HG02642 (cell line): Measurements from ENCODE around the gene DYNC1I1.

ENCODE experiments used
- ATAC-seq: cut with Tn5 transposase; IDR thresholded peaks from one replicate; pipeline ENCODE4 v1.9.1; 2021; ENCODE audit warnings: mild to moderate bottlenecking; ENCODE audit not compliant: unreplicated experiment, poor library complexity

DYNC1I1 gene

DNA sequence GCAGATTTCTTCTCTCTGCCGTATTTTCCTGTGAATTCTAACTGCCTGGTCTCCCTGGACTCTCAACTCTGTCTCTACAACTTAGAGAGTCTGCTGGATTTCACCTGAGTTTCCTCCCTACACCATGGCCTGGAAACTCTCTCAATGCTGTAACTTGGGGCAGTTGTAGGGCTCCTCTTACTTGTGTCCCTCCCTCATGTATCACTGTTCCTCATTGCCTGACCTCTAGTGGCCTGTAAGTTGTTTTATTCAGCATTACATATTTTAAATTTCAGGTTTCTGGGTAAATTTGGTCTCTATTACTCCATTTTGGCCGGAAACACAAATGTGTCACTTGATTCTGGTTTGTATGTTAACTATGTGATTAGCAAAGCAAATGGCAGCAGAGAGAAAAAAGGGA, 70.9 kb downstream of the DYNC1I1 start:
- no peak for ATAC-seq

DNA sequence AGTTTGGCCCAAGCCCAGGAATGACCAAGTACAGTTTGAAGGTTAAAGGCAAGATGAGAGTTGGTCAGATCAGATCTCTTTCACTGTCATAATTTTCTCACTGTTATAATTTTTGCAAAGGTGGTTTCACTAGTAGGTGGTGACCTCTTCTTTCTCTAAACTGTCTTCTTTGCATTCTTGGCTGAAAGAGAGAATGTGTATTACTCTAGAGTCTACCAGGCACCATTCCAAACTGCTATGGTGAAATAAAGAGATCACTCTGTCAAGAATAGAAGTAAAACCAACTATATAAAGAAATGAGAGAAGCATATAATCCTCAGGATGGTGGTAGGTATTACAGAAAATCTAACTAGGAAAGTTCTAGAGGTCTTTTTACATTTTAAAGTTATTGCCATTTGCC, 72.7 kb downstream of the DYNC1I1 start:
- no peak for ATAC-seq

GRCh38 chr7:95847061-95847460, 74.7 kb downstream of the DYNC1I1 start:
- ATAC-seq, result no peak

- no peak for ATAC-seq
Observed at GRCh38 chr7:95859429-95859828, 87.1 kb downstream of the DYNC1I1 start.

DNA sequence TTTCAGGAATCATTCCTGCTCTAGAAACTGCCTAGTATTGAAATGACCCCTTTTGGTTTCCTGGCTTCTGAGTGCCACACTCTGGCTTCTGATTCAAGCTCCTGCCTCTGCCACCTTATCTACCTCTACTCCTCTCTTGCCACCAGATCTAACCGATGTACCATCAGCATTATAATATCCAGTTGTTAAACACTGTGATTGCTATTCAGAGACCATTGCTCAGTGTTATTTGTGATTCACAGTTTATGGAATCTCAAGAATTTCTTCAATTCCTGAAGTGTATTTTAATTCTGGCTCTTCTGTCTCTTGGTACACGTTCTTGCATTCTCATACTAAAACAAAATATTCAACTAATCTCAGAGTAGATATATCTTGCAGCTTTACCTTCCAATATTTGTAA, 88.7 kb downstream of the DYNC1I1 start:
- ATAC-seq, result no peak

GRCh38 chr7:95863623-95864022, 91.3 kb downstream of the DYNC1I1 start:
- ATAC-seq, result no peak

DNA sequence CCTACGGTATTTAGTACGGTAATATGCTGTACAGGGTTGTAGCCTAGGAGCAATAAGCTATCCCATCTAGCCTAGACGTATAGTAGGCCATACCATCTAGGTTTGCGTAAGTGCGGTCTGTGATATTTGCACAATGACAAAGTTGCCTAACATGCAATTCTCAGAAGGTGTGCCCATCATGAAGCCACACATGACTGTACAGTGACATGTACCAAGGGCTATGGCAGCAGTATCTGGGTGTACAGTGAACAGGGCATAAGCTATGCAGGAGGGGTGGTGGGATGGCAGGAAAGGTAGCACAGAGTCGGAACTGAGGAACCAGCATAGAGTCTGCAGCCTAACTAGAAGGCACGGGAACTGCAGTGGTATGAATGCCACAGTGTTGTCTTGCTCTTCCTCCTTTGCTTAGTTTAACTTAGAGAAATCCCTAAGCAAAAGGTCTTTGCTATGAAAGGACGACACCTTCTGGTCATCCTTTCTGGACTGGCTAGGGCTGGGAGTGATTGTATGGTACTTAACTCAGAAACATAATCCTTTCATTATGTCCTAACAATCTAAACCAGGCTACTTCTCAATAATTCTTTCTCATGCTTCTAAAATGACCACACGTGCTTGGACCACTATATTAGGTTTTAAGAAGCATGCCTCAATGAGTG, 93.5 kb downstream of the DYNC1I1 start:
- no peak for ATAC-seq

GRCh38 chr7:95867309-95867708, 95.0 kb downstream of the DYNC1I1 start:
- peak; percentile 61 for ATAC-seq

DNA sequence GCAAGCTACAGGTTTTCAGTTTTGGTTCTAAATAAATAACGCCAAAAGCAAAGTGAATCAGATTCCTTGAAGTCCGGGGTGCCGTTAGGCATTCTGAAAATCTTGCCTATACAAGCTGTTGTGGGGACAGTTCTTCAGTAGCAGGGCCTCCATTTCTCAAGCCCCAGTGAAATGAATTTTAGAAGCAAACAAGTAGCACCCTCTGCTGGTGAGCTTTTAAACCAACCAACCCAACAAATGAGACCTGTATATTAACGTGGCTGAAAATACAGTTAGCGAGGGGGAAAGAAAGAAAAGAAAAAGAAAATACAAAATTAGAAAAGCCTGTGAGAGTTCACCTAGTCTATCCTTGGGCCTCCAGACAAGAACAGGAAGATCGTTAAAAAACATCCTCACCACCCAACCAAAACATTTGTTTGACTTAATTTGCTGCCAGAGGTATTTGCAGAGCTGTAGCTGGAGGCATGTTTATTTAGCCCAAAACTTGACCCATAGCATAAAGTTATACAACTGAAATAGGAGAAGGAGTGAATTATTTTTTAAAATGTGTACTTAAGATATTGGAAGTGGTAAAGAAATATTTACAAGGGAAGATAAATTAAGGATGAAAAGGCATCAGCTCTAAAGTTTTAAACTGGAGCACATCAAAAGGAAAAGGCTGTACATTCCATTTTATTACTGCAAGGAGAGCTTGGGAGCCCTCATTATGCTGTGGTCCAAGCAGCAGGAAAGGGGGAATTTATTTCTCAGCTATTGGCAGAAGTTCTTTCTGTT, 98.9 kb downstream of the DYNC1I1 start:
- no peak for ATAC-seq

DNA sequence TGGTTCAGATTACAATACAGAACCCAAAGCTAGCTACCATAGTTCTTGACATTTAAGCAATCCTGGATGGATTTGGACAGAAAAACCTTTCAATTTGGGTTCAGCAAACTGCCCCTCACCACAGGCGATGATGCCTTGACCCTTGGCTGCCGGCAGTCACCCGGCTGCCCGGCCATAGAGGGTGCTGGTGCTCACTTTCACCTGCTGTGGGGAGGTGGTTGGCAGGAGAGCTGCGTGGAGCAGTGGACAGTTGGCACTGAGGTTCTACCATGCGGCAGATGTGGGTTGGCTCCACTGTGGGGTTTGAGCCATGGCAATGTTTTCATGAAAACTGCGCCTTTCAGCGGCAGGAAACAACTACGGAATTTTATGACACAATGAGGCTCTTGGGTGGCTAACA, 99.5 kb downstream of the DYNC1I1 start:
- no peak for ATAC-seq

- ATAC-seq, result no peak
Observed at GRCh38 chr7:95874129-95874528, 101.8 kb downstream of the DYNC1I1 start.

- ATAC-seq, result no peak
Observed at GRCh38 chr7:95874541-95875265, 102.3 kb downstream of the DYNC1I1 start.

- ATAC-seq, result no peak
Observed at GRCh38 chr7:95875519-95875918, 103.2 kb downstream of the DYNC1I1 start.

- no peak for ATAC-seq
Observed at GRCh38 chr7:95878677-95879076, 106.3 kb downstream of the DYNC1I1 start.

GRCh38 chr7:95881597-95881996, 109.2 kb downstream of the DYNC1I1 start:
- no peak for ATAC-seq

DNA sequence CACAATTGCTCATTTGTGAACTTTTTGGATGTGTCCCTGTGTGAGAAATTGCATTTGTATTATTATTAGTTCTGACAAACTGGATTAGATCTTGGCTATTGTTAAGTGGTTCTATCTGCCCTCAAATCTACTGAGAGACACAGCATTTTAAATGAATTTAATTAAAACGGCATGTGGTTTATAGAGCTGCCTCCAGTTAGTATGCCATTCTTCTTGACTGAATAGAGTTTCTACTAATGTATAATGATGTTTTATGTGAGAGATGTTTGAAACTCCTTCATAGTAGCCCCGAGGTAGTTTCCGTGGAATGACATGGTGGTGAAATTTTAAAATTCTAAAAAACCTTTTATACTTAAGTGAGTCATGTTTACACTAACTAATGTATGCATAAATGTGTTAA, 110.9 kb downstream of the DYNC1I1 start:
- no peak for ATAC-seq

DNA sequence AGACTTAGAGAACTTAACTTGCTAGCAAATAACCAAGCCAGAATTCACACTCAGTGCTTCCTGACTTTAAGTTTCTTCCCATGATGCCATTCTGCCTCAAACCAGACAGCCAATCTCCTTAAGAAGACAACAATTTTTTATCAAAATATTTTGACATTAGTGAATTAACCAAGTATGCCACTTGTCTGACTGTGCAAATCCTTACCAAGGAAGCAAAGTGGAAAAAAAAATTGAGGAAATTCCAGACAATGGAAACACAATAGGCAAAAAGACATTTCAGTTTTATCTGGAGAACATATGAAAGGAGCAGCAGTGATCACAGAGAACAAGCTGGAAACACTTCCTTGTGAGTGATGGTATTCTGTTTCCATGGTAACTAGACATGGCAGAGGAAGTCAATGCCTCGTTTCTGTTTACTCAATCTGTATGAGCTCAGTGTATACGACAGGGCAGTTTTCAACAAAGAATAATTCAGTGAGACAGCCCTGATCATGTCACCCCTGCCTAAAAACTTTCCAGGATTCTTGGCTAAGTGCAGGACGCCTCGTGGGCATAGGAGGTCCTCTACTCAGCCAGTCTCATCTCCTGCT, 114.2 kb downstream of the DYNC1I1 start:
- no peak for ATAC-seq

GRCh38 chr7:95893484-95893883, 121.1 kb downstream of the DYNC1I1 start:
- ATAC-seq, result no peak

GRCh38 chr7:95897557-95898251, 125.3 kb downstream of the DYNC1I1 start:
- ATAC-seq, result no peak

- no peak for ATAC-seq
Observed at GRCh38 chr7:95899919-95900513, 127.7 kb downstream of the DYNC1I1 start.
